GM23338 (cell line): ENCODE results near the gene ABCB11. TPM values are rescaled to one million over a fixed set of nuclear protein-coding genes. Genes with fewer than 3 reads are reported as not detected.

Experiments
- ATAC-seq: fragments of 200-7000 bp; cut with Tn5 transposase; 3 replicates; pipeline ENCODE4 v1.9.1; 2020
- DNase-seq: peaks from one replicate; pipeline ENCODE4 v3.0.0-alpha.2; 2015; ENCODE audit warnings: low spot score
- H2AFZ ChIP-seq: fragments of 200-600 bp; sonication (generic); 2 replicates; pipeline ENCODE4 v1.8.0; 2016; ENCODE audit warnings: antibody characterized with exemption, mild to moderate bottlenecking, moderate library complexity
- H3F3A ChIP-seq: fragments of 200-600 bp; sonication (generic); replicated peaks from 2 replicates; pipeline ENCODE4 v1.8.0; 2017; ENCODE audit warnings: antibody characterized with exemption, mixed run types, low read depth
- H3K27ac ChIP-seq: fragments of 200-600 bp; sonication (generic); 2 replicates; pipeline ENCODE4 v1.6.1; 2016; ENCODE audit warnings: low read depth
- H3K27me3 ChIP-seq: fragments of 200-600 bp; sonication (generic); 2 replicates; pipeline ENCODE4 v1.8.0; 2016; ENCODE audit warnings: mild to moderate bottlenecking, mixed run types, moderate library complexity; ENCODE audit not compliant: insufficient read depth
- H3K36me3 ChIP-seq: fragments of 200-600 bp; sonication (generic); 2 replicates; pipeline ENCODE4 v1.8.0; 2016; ENCODE audit warnings: mild to moderate bottlenecking; ENCODE audit not compliant: insufficient read depth
- H3K4me1 ChIP-seq: fragments of 200-600 bp; sonication (generic); 2 replicates; pipeline ENCODE4 v1.8.0; 2016; ENCODE audit warnings: mild to moderate bottlenecking, moderate library complexity; ENCODE audit not compliant: insufficient read depth
- H3K4me2 ChIP-seq: fragments of 200-600 bp; sonication (generic); 2 replicates; pipeline ENCODE4 v1.7.1; 2017; ENCODE audit warnings: mixed run types
- H3K4me3 ChIP-seq: fragments of 200-600 bp; sonication (generic); 2 replicates; pipeline ENCODE4 v1.6.1; 2016; ENCODE audit warnings: mixed run types
- H3K79me2 ChIP-seq: fragments of 200-600 bp; sonication (generic); replicated peaks from 2 replicates; pipeline ENCODE4 v1.8.0; 2017; ENCODE audit warnings: mild to moderate bottlenecking; ENCODE audit not compliant: insufficient read depth
- H3K9me2 ChIP-seq: fragments of 200-600 bp; sonication (generic); 2 replicates; pipeline ENCODE4 v1.8.0; 2017; ENCODE audit not compliant: insufficient read depth
- H4K20me1 ChIP-seq: fragments of 200-600 bp; sonication (generic); replicated peaks from 2 replicates; pipeline ENCODE4 v1.8.0; 2017; ENCODE audit warnings: mild to moderate bottlenecking; ENCODE audit not compliant: insufficient read depth
- H3K27ac Mint-ChIP-seq: 2 replicates; pipeline ENCODE4 v1.8.0; 2020; ENCODE audit warnings: inconsistent platforms, mild to moderate bottlenecking, moderate library complexity, mixed read lengths
- H3K27me3 Mint-ChIP-seq: 3 replicates; pipeline ENCODE4 v1.8.0; 2022; ENCODE audit warnings: low read depth, mild to moderate bottlenecking, moderate library complexity, mixed read lengths, inconsistent platforms; ENCODE audit not compliant: insufficient read depth, poor library complexity
- H3K36me3 Mint-ChIP-seq: 3 replicates; pipeline ENCODE4 v1.8.0; 2021; ENCODE audit warnings: low read depth, mild to moderate bottlenecking, inconsistent platforms, moderate library complexity, mixed read lengths
- H3K4me1 Mint-ChIP-seq: 3 replicates; pipeline ENCODE4 v1.8.0; 2020; ENCODE audit warnings: mild to moderate bottlenecking, inconsistent platforms, mixed read lengths
- H3K4me3 Mint-ChIP-seq: 3 replicates; pipeline ENCODE4 v1.8.0; 2021; ENCODE audit warnings: moderate library complexity, mild to moderate bottlenecking, inconsistent platforms, mixed read lengths
- H3K9me3 Mint-ChIP-seq: 3 replicates; pipeline ENCODE4 v1.8.0; 2020; ENCODE audit warnings: moderate library complexity, mild to moderate bottlenecking, inconsistent platforms, mixed read lengths
- CTCF ChIP-seq, 2 experiments: fragments of 200-600 bp in 1 of 2; sonication (generic) in 1 of 2; conservative IDR thresholded peaks; 2 replicates each; pipeline versions ENCODE4 v1.5.1 to v1.6.1; 2016 to 2017; ENCODE audit warnings: antibody characterized with exemption in 2 of 2, low read depth in 2 of 2, mild to moderate bottlenecking in 2 of 2, moderate library complexity in 1 of 2
- EZH2 ChIP-seq: fragments of 200-600 bp; sonication (generic); IDR thresholded peaks from one replicate; pipeline ENCODE4 v1.8.0; 2017; ENCODE audit warnings: antibody characterized with exemption, mild to moderate bottlenecking, low read depth; ENCODE audit not compliant: unreplicated experiment
- EZH2phosphoT487 ChIP-seq: fragments of 200-600 bp; sonication (generic); IDR thresholded peaks from one replicate; pipeline ENCODE4 v1.8.1; 2018; ENCODE audit warnings: antibody characterized with exemption; ENCODE audit not compliant: unreplicated experiment
- JUNB ChIP-seq: IDR thresholded peaks from one replicate; pipeline ENCODE4 v1.6.1; 2016; ENCODE audit warnings: antibody characterized with exemption; ENCODE audit not compliant: unreplicated experiment
- NANOG ChIP-seq: IDR thresholded peaks from 2 replicates; pipeline ENCODE4 v1.6.1; 2016; ENCODE audit warnings: antibody characterized with exemption, borderline replicate concordance
- REST ChIP-seq: IDR thresholded peaks from one replicate; pipeline ENCODE4 v1.6.1; 2018; ENCODE audit warnings: antibody characterized with exemption; ENCODE audit not compliant: unreplicated experiment
- STAT1 ChIP-seq: IDR thresholded peaks from one replicate; pipeline ENCODE4 v1.6.1; 2016; ENCODE audit warnings: antibody characterized with exemption; ENCODE audit not compliant: unreplicated experiment
- ZNF114 ChIP-seq: fragments of 250-450 bp; sonication (Bioruptor Pico); IDR thresholded peaks from 2 replicates; pipeline ENCODE4 v1.5.0; 2020; ENCODE audit warnings: mild to moderate bottlenecking, moderate library complexity
- ZNF462 ChIP-seq: fragments of 250-450 bp; sonication (Bioruptor Pico); IDR thresholded peaks from 2 replicates; pipeline ENCODE4 v1.5.0; 2020; ENCODE audit warnings: mild to moderate bottlenecking, moderate library complexity
- polyA plus RNA-seq: library from polyadenylated mRNA; unstranded; fragments of >200 nt; fragmentation: Nextera tagmentation; extraction: Ambion mirVana; gene quantifications from 2 replicates; pipeline ENCODE4 v1.2.1, GENCODE V29; 2016
- total RNA-seq: library from RNA; depleted of rRNA; stranded (reverse); fragments of >200 nt; shearing (Covaris generic); gene quantifications from 2 replicates; pipeline ENCODE4 v1.2.3, GENCODE V29; 2014

The ABCB11 gene
- total and polyA plus RNA-seq, 2 experiments from 2014 or later, result not detected

GRCh38 chr2:168969865-168970264 is 61.3 kb downstream of the ABCB11 start (continued):
- TF ChIP-seq CTCF (conservative IDR thresholded peaks at IDR 0.05; ENCODE audit: low read depth in 2 of 2) (no peak), REST (no peak), NANOG (no peak), EZH2 (no peak), STAT1 (no peak), JUNB (no peak)

GRCh38 chr2:168968342-168968741 is 62.8 kb downstream of the ABCB11 start:
- Histone ChIP-seq H3K36me3 (no peaks in the 10 kb centered on the region), H3K27me3 (no peaks in the 10 kb centered on the region), H3K4me3 (no peak overlapping the region), H3K4me1 (no peaks in the 10 kb centered on the region), H3K4me2 (no peak overlapping the region), H4K20me1 (no peaks in the 10 kb centered on the region), H3F3A (no peaks in the 10 kb centered on the region), H2AFZ (no peak overlapping the region), H3K9me2 (0 out of 2 replicates have a peak, but pooled peaks cover 4% of the 10 kb centered on the region), H3K27ac (no peak overlapping the region), H3K79me2 (no peaks in the 10 kb centered on the region)
- no peaks in the 10 kb centered on the region for H3K27me3 Mint-ChIP-seq
- no peaks in the 10 kb centered on the region for H3K36me3 Mint-ChIP-seq
- ATAC-seq (no peak), DNase-seq (no peak)
- peaks cover 4% of the 10 kb centered on the region; the same call in 1 of the 3 replicates for H3K4me1 Mint-ChIP-seq
- no peak overlapping the region for H3K4me3 Mint-ChIP-seq
- no peaks in the 10 kb centered on the region for H3K9me3 Mint-ChIP-seq
- H3K27ac Mint-ChIP-seq, result no peak overlapping the region
- TF ChIP-seq NANOG, result no peak
- no peak for TF ChIP-seq EZH2phosphoT487
- no peak for TF ChIP-seq REST
- no peak for TF ChIP-seq EZH2
- TF ChIP-seq JUNB, result no peak
- no peak for TF ChIP-seq ZNF462 (CRISPR knock-in tag)
- TF ChIP-seq ZNF114 (CRISPR knock-in tag), result no peak
